GM20000 (cell line): Measurements from ENCODE around the gene JAZF1.

ENCODE experiments used
- DNase-seq: peaks from one replicate; pipeline ENCODE4 v3.0.0; 2012; ENCODE audit warnings: low spot score
- TF ChIP-seq, protein P1 (sequence below): IDR thresholded peaks from 2 replicates; pipeline ENCODE4 v1.5.1; 2012; ENCODE audit warnings: mild to moderate bottlenecking, control low read depth; ENCODE audit errors: extremely low read depth, missing control alignments

JAZF1 gene

DNA sequence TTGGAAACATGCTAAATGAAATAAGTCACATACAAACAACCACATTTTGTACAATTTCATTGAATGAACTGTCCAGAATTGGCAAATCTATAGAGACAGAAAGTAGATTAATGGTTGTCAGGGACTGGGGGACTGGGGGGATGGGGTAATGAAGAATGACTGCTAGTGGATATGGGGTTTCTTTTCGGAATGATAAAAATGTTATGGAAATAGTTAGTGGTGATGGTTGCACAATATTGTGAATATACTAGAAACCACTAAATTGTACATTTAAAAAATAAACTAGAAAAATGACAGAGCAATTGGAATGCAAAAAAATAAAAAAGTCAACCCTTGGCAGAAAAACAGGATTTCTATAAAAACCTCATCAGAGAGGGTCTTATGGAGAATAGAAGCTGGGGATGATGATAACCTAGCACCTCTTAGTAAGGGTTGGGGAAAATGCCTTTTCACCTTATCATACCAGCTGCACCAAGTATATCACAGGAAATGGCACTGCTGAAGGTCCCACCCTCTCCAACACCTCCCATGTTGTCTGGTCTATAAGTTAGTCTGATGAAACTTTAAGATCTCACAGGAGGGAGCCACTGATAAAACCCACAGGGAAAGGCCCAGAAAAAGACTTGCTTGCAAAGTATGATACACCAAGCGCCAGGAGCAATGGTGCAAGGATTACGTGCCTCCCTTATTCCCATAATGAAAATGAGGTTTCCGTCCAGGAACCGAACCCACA lies 23.1 kb upstream of the JAZF1 start:
- no peak for DNase-seq

DNA sequence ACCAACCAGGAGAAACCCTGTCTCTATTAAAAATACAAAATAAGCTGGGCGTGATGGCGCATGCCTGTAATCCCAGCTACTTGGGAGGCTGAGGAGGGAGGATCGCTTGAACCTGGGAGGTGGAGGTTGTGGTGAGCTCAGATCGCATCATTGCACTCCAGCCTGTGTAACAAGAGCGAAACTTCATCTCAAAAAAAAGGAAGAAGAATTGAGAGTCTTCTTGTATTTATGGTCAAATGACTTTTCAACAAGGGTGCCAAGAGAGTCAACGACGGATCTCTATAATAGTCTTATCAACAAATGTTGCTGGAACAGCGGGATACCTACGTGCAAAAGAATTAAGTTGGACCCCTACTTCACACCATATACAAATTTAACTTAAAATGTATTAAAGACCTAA lies 21.6 kb upstream of the JAZF1 start:
- TF ChIP-seq, protein P1, sequence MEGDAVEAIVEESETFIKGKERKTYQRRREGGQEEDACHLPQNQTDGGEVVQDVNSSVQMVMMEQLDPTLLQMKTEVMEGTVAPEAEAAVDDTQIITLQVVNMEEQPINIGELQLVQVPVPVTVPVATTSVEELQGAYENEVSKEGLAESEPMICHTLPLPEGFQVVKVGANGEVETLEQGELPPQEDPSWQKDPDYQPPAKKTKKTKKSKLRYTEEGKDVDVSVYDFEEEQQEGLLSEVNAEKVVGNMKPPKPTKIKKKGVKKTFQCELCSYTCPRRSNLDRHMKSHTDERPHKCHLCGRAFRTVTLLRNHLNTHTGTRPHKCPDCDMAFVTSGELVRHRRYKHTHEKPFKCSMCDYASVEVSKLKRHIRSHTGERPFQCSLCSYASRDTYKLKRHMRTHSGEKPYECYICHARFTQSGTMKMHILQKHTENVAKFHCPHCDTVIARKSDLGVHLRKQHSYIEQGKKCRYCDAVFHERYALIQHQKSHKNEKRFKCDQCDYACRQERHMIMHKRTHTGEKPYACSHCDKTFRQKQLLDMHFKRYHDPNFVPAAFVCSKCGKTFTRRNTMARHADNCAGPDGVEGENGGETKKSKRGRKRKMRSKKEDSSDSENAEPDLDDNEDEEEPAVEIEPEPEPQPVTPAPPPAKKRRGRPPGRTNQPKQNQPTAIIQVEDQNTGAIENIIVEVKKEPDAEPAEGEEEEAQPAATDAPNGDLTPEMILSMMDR: no peak
- no peak for DNase-seq

More for the DNA sequence above, 23.1 kb upstream of the JAZF1 start:
- TF ChIP-seq, protein P1: no peak

DNA sequence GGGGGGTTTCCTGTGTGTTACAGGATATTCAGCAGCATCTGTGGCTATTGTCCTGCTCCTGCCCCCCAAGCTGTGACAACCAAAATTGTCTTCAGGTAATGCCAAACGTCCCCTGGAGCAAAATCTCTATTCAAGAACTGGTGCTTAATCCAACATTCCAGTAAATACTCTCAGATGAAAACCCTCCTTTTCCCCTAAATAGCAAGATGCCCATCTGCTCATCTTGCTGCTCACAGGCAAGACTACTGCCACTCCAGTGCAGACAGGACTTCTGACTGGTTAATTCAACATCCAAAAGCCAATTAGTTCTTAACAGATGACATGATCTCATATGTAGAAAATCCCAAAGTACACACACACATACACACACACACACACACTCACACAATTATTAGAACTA lies 20.5 kb upstream of the JAZF1 start:
- no peak for DNase-seq
- TF ChIP-seq, protein P1: no peak

DNA sequence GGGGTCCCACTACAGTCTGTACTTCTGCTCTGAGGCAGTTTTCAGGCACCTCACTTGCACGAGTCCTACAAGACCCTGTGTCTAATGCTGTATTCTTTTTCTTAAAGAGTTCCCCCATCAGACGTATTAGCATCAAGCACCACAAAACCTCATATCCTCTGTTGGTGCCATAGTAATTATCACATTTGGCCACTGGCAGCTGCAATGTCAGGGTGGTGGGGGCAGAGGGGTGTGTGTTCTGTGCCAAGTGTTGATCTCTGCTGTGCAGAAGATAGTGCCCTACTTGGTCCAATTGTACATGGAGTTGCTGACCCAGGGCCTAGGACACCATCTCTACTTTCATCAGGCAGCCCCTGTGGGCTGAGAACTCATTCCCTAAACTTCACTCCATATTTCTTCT lies 20.0 kb upstream of the JAZF1 start:
- no peak for DNase-seq

DNA sequence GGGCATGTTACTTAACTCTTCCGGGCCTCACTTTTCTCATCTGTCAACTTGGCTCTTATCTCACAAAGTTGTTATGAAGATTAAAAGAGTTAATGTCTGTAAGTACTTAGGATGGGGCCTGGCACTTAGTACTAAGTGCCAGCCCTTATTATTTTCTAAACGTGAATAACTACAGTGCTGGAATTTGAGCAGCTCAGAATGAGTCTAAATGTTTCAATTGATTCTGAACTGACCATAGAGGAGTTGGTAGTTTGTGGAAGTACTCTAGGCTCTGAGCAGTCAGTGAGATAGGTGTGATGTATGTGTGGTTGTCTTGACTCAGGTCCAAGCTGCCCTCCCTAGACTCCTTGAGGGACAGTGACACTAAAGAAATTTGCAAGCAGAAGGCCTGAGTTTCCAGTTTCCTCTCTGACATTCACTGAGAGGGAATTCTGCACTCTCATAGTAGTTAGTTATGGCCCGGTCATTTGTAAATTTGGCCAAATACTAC lies 18.5 kb upstream of the JAZF1 start:
- TF ChIP-seq, protein P1: no peak
- DNase-seq: no peak

More for the DNA sequence above, 20.0 kb upstream of the JAZF1 start:
- TF ChIP-seq, protein P1: no peak

DNA sequence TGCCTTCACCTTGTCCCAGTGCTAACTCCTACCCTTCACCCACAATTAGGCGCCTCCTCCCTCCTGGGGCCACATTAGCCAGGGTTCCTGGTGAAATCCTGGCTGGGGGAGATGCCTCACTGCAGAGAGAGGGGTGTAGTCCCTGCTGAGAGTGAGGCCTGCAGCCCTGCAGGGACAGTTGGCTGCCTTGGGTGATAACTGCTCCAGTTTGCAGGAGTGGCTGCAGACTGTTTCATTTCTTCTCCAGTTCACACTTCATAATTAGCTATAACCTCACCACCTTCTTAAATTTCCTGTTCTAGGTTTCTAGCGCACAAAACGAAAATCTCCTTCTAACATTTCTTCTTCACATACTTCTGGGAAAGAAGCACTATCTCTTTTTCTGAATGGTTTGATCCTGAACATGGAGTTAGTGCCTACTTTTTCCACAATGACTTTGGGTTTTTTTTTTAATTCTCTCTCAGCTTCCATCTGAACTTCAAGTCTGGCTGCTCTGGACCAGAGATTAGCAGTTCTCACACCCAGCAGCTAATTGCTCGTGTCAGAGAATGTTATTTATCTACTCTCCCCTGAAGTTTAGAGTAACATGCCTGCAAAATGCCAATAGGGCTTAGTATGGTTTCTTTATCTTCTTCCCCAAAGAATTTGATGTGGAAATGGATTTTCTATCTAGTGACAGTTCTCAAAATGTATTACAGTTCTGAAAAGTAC lies 15.5 kb upstream of the JAZF1 start:
- no peak for DNase-seq
- TF ChIP-seq, protein P1: no peak
